Adipocyte (in vitro differentiated cells): ENCODE measurements around the gene LHFPL2.

ENCODE experiments used
- DNase-seq: peaks from one replicate; pipeline ENCODE4 v3.0.0-alpha.2; 2015; ENCODE audit warnings: low read depth
- H3K27me3 ChIP-seq: replicated peaks from 2 replicates; pipeline ENCODE4 v1.7.0; 2013; ENCODE audit warnings: mild to moderate bottlenecking, low read length, moderate library complexity; ENCODE audit not compliant: control insufficient read depth, insufficient read depth
- H3K36me3 ChIP-seq: 2 replicates; pipeline ENCODE4 v1.7.0; 2013; ENCODE audit warnings: low read length, mild to moderate bottlenecking, moderate library complexity; ENCODE audit not compliant: control insufficient read depth, insufficient read depth, severe bottlenecking
- H3K4me1 ChIP-seq: 2 replicates; pipeline ENCODE4 v1.7.0; 2013; ENCODE audit warnings: mild to moderate bottlenecking, low read length, moderate library complexity; ENCODE audit not compliant: control insufficient read depth, insufficient read depth
- H3K4me3 ChIP-seq: 2 replicates; pipeline ENCODE4 v1.7.0; 2013; ENCODE audit warnings: mild to moderate bottlenecking, low read length, moderate library complexity
- H3K9ac ChIP-seq: 2 replicates; pipeline ENCODE4 v1.7.0; 2013; ENCODE audit warnings: mild to moderate bottlenecking, low read length, moderate library complexity
- H3K9me3 ChIP-seq: 2 replicates; pipeline ENCODE4 v1.7.0; 2013; ENCODE audit warnings: mild to moderate bottlenecking, low read length, moderate library complexity; ENCODE audit not compliant: control insufficient read depth

The LHFPL2 gene

GRCh38 chr5:78650531-78650930 is 2.0 kb upstream of the LHFPL2 start:
- H3K9me3 ChIP-seq, result no peaks in the 10 kb centered on the region
- H3K9ac ChIP-seq, result no peak overlapping the region
- no peak for DNase-seq
- H3K27me3 ChIP-seq, result no peaks in the 10 kb centered on the region
- H3K36me3 ChIP-seq, result no peaks in the 10 kb centered on the region
- H3K4me1 ChIP-seq, result peaks cover 28% of the 10 kb centered on the region
- H3K4me3 ChIP-seq, result no peak overlapping the region

- Histone ChIP-seq H3K27me3 (no peaks in the 10 kb centered on the region), H3K9me3 (no peaks in the 10 kb centered on the region), H3K4me3 (no peak overlapping the region), H3K9ac (no peak overlapping the region), H3K36me3 (no peaks in the 10 kb centered on the region), H3K4me1 (peaks cover 34% of the 10 kb centered on the region)
- DNase-seq, result peak; percentile 46
Measured at GRCh38 chr5:78649861-78650496, 1.4 kb upstream of the LHFPL2 start.

- peaks cover 39% of the 10 kb centered on the region for H3K4me1 ChIP-seq
- H3K4me3 ChIP-seq, result peak overlapping the region; percentile 85
- no peaks in the 10 kb centered on the region for H3K27me3 ChIP-seq
- H3K36me3 ChIP-seq, result no peaks in the 10 kb centered on the region
- no peaks in the 10 kb centered on the region for H3K9me3 ChIP-seq
- peak overlapping the region; percentile 87 for H3K9ac ChIP-seq
- no peak for DNase-seq
Measured at GRCh38 chr5:78649211-78649695, 681 bp upstream of the LHFPL2 start.

GRCh38 chr5:78647838-78648358 is 674 bp downstream of the LHFPL2 start:
- H3K36me3 ChIP-seq, result no peaks in the 10 kb centered on the region
- H3K9me3 ChIP-seq, result no peaks in the 10 kb centered on the region
- peaks cover 39% of the 10 kb centered on the region for H3K4me1 ChIP-seq
- DNase-seq, result peak; percentile 78
- H3K4me3 ChIP-seq, result peak overlapping the region; percentile 92
- peak overlapping the region; percentile 90 for H3K9ac ChIP-seq
- no peaks in the 10 kb centered on the region for H3K27me3 ChIP-seq

GRCh38 chr5:78647351-78647818 is 1.2 kb downstream of the LHFPL2 start:
- H3K4me1 ChIP-seq, result peaks cover 39% of the 10 kb centered on the region
- H3K9me3 ChIP-seq, result no peaks in the 10 kb centered on the region
- H3K4me3 ChIP-seq, result peak overlapping the region; percentile 92
- H3K9ac ChIP-seq, result peak overlapping the region; percentile 90
- peak; percentile 60 for DNase-seq
- H3K27me3 ChIP-seq, result no peaks in the 10 kb centered on the region
- no peaks in the 10 kb centered on the region for H3K36me3 ChIP-seq

- no peaks in the 10 kb centered on the region for H3K36me3 ChIP-seq
- H3K4me3 ChIP-seq, result no peak overlapping the region
- H3K9ac ChIP-seq, result no peak overlapping the region
- H3K9me3 ChIP-seq, result no peaks in the 10 kb centered on the region
- peaks cover 44% of the 10 kb centered on the region for H3K4me1 ChIP-seq
- peak; percentile 68 for DNase-seq
- no peaks in the 10 kb centered on the region for H3K27me3 ChIP-seq
Measured at GRCh38 chr5:78644741-78645300, 3.8 kb downstream of the LHFPL2 start.

- no peaks in the 10 kb centered on the region for H3K27me3 ChIP-seq
- no peak overlapping the region for H3K9ac ChIP-seq
- H3K4me1 ChIP-seq, result peaks cover 48% of the 10 kb centered on the region
- H3K9me3 ChIP-seq, result no peaks in the 10 kb centered on the region
- H3K4me3 ChIP-seq, result no peak overlapping the region
- no peaks in the 10 kb centered on the region for H3K36me3 ChIP-seq
- no peak for DNase-seq
Measured at GRCh38 chr5:78644129-78644528, 4.4 kb downstream of the LHFPL2 start.

- Histone ChIP-seq H3K9me3 (no peaks in the 10 kb centered on the region), H3K4me1 (peaks cover 60% of the 10 kb centered on the region), H3K4me3 (no peak overlapping the region), H3K36me3 (no peaks in the 10 kb centered on the region), H3K27me3 (no peaks in the 10 kb centered on the region), H3K9ac (no peak overlapping the region)
- DNase-seq, result no peak
Measured at GRCh38 chr5:78642701-78643100, 5.9 kb downstream of the LHFPL2 start.

GRCh38 chr5:78640662-78641474 is 7.7 kb downstream of the LHFPL2 start:
- Histone ChIP-seq H3K4me3 (no peak overlapping the region), H3K4me1 (peaks cover 48% of the 10 kb centered on the region), H3K9ac (no peak overlapping the region), H3K36me3 (no peaks in the 10 kb centered on the region), H3K9me3 (no peaks in the 10 kb centered on the region), H3K27me3 (no peaks in the 10 kb centered on the region)
- no peak for DNase-seq

GRCh38 chr5:78639791-78640190 is 8.8 kb downstream of the LHFPL2 start:
- peak; percentile 30 for DNase-seq
- peak overlapping the region; percentile 4 for H3K9ac ChIP-seq
- no peaks in the 10 kb centered on the region for H3K27me3 ChIP-seq
- no peak overlapping the region for H3K4me3 ChIP-seq
- H3K36me3 ChIP-seq, result no peaks in the 10 kb centered on the region
- no peaks in the 10 kb centered on the region for H3K9me3 ChIP-seq
- H3K4me1 ChIP-seq, result peaks cover 43% of the 10 kb centered on the region
